Motor neuron (in vitro differentiated cells): ENCODE results near the gene STYK1. TPM values are rescaled to one million over a fixed set of nuclear protein-coding genes. Genes with fewer than 3 reads are reported as not detected.

ENCODE experiments used
- ATAC-seq, 8 experiments: fragments of 200-7000 bp; cut with Tn5 transposase; replicated peaks in 6 of 8; 2 replicates each; pipeline ENCODE4 v1.8.0; 2021; ENCODE audit warnings: mild to moderate bottlenecking in 8 of 8, moderate library complexity in 8 of 8
- H3K27ac ChIP-seq, 2 donors: fragments of 250-450 bp; sonication (Bioruptor Pico); 2 replicates each; pipeline ENCODE4 v1.9.0; 2021; ENCODE audit warnings: antibody characterized with exemption in 2 of 2, mild to moderate bottlenecking in 2 of 2, moderate library complexity in 1 of 2
- H3K4me1 ChIP-seq, 2 donors: fragments of 250-450 bp; sonication (Bioruptor Pico); replicated peaks in 1 of 2; 2 replicates each; pipeline ENCODE4 v1.6.1; 2021; ENCODE audit warnings: antibody characterized with exemption in 2 of 2, mild to moderate bottlenecking in 2 of 2, moderate library complexity in 1 of 2
- H3K4me3 ChIP-seq, 5 donors: fragments of 250-450 bp; sonication (Bioruptor Pico); 2 replicates each; pipeline ENCODE4 v1.9.0; 2021; ENCODE audit warnings: antibody characterized with exemption in 5 of 5, mild to moderate bottlenecking in 5 of 5, moderate library complexity in 4 of 5
- WGBS, 10 experiments: fragments of 450-650 bp; shearing (Covaris generic); methylation state at CpG; one replicate each; pipeline ENCODE4 v1.0.0; 2022; 5-methylcytosine and 5-hydroxymethylcytosine counted together
- in situ Hi-C, 9 experiments: fragments of 400-800 bp; cut with MboI; loops; one replicate each; pipeline ENCODE4 v1.15.0; 2021; ENCODE audit warnings: low sequenced_read_pairs in 9 of 9, low pct_unique_long_range_greater_than_20kb in 2 of 9; ENCODE audit not compliant: unreplicated experiment in 9 of 9
- total RNA-seq, 8 experiments: library from RNA; unstranded; fragments of 300-600 nt; gene quantifications; 2 replicates each; pipeline versions ENCODE4 v1.2.3 to v1.2.4, GENCODE V29; 2022

The STYK1 gene
- total RNA-seq, 8 experiments from 2014 or later, result 0.14 to 2.3 (median 0.18) TPM; not detected in 2

DNA sequence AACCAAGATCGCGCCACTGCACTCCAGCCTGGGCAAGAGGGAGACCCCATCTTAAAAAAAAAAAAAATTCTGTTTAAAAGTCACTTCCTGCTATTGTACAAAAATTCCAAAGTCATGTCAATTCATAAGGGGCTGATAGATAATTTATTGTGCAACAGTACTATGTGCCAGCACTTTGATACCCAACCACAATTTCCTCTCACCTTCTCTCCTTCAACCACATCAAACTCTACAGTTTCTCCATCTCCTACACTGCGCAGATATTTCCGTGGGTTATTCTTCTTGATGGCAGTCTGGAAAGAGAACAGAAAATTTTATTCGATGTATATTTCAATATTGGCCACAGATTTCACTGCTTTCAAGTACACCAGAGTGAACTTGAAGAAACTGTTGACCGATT lies 41.6 kb upstream of the STYK1 start:
- H3K27ac ChIP-seq, result no peak overlapping the region
- H3K4me1 ChIP-seq, result peaks cover 6 to 13% of the 10 kb centered on the region in 2 donors
- in situ Hi-C loops, result no loop called here
- 70 to 100% (median 97%) methylated on average over 2 to 6 of the region's 6 CpGs; no CpG with 5 or more reads in 1 of the 10 experiments for WGBS, 10 experiments
- no peak overlapping the region for H3K4me3 ChIP-seq
- no peak for ATAC-seq

DNA sequence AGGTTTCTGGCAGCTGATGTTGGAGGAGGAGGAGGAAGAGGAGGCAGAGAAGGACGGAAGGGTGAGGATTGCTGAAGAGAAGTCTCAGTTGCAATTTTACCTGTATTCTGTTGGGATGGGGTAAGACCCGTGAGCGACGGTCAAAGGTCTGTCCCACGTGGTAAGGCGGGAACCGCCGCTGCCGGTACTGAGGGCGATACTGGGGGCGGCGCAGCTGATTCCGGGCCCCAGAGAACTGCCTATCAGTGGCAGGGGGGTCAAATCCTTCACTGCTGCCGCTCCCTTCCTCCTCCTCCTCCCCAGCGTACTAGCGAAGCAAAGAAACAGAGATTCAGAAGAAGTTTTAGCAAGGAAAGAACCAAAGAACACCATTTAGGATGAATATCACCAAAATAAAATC lies 36.0 kb upstream of the STYK1 start:
- no peak overlapping the region for H3K27ac ChIP-seq
- H3K4me3 ChIP-seq, result no peak overlapping the region
- WGBS, 10 experiments, result 65 to 100% (median 98%) methylated on average over 1 to 9 of the region's 16 CpGs; no CpG with 5 or more reads in 2 of the 10 experiments
- in situ Hi-C loops, result no loop called here
- no peaks in the 10 kb centered on the region for H3K4me1 ChIP-seq
- no peak for ATAC-seq

DNA sequence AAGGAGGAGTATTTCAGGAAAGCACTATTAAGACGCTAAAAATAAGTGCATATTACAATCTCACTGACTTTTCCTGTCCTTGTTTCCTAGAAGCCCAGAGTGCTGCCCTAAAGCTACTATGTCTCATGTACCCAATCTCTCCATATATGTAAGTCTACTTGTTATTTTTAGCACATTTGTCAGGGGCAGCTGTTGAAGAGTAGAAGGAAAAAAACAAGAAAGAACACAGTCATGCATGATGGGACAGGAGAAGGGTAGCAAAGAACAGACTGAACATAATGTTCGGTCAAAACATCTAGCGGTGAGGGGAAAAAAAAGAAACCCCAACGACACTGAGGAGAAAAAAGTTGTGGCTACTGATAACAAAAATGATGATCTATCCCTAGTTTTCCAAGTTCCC lies 35.0 kb upstream of the STYK1 start:
- ATAC-seq, result no peak
- no peaks in the 10 kb centered on the region for H3K4me1 ChIP-seq
- no peak overlapping the region for H3K4me3 ChIP-seq
- H3K27ac ChIP-seq, result no peak overlapping the region
- WGBS, 10 experiments, result 50 to 100% (median 98%) methylated on average over 1 to 4 of the region's 4 CpGs; no CpG with 5 or more reads in 1 of the 10 experiments
- in situ Hi-C loops, result no loop called here

DNA sequence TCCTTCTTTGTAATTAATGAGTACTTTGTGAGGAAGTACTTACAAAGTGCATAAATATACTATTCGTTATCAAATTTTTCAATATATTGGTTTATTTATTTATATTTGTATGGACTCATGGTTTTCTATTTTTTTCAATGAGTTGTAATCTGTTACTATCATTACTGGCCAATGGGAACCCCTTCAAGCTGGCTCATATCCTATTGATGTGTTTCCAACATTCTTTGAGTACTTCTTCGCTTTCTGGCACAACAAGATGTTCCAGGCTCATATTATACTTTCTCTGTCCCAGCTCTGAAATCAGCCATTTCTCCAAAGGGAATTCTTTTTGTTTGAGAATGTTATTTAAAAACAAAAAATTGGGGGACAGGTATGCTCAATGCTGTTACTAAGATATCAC lies 31.8 kb upstream of the STYK1 start:
- in situ Hi-C loops, result no loop called here
- 60 to 100% (median 82%) methylated on average over 1 to 2 of the region's 2 CpGs for WGBS, 10 experiments
- no peak for ATAC-seq

DNA sequence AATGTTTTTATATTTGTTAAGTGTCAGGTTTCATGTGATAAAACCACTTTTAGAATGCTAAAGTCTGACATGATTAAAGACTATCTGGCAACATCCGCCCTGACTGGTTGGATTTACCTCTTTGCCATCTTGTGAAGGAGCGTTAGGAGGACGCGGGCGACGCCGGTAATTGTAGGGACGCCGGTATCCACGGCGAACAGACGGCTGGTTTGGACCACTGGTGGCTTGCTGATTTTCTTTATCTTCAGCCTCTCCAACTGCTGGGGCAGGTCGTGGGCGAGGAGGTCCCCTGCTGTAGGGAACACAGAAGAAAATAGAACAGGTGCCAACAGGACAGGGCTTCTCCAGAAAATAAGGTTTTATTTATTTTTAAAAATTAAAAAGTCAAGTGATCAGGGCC lies 28.0 kb upstream of the STYK1 start:
- no peak overlapping the region for H3K4me3 ChIP-seq
- no peak overlapping the region for H3K27ac ChIP-seq
- H3K4me1 ChIP-seq, result no peaks in the 10 kb centered on the region
- WGBS, 10 experiments, result 92 to 100% (median 95%) methylated on average over 4 to 12 of the region's 14 CpGs; no CpG with 5 or more reads in 5 of the 10 experiments
- ATAC-seq, result peak in 1 of 8 experiments; percentile 2
- in situ Hi-C loops, result no loop called here

More for the DNA sequence above, 31.8 kb upstream of the STYK1 start:
- no peak overlapping the region for H3K27ac ChIP-seq
- no peak overlapping the region for H3K4me3 ChIP-seq
- H3K4me1 ChIP-seq, result no peaks in the 10 kb centered on the region

DNA sequence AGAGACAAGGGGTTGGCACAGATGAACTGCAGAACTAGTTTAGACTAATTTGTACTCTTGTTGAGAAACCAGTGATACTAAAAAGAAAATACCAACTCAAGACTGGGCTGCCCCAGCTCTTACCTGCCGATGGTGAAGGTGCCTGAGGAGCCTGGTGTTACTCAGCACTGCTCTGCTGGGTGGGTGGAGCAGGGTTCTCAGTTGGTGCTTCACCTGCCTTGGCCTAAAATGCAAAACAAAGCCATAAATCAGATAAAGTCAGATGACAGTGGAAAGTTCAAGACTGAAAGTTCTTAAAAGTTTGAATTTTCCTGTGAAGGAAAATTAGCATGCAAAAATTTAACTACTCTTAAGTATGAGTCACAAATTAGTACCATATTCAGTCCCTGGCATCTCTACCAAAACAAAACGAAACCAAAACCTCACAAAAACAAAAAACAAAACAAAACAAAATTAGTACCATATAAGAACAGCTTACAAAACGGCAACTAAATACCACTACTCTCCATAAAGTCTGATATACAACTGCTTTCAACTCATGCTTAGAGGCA lies 27.4 kb upstream of the STYK1 start:
- 13 to 100% (median 90%) methylated on average over 1 to 3 of the region's 3 CpGs for WGBS, 10 experiments
- peak in 3 of 8 experiments; percentile 5 to 44 (median 10) for ATAC-seq
- in situ Hi-C loops, result no loop called here
- Histone ChIP-seq H3K4me3 (no peak overlapping the region), H3K4me1 (no peaks in the 10 kb centered on the region), H3K27ac (no peak overlapping the region)

DNA sequence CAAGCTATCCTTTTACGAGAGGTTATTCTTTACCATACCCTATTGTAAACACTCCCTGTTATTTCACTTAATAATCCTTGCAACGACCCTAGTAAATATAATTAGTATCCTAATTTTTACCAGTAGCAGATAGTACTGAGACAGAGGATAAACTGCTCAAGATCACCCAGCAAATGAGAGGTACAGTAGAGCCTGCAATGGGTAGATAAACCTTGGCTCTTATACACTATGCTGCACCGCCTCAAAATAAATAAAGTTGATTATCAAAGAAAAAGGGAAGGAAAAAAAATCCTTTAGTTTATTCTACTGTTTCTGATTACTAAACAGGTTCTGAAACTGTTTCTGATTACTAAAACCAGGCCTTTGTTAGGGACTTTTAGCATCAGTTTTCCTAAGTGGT lies 26.7 kb upstream of the STYK1 start:
- Histone ChIP-seq H3K27ac (no peak overlapping the region), H3K4me3 (no peak overlapping the region), H3K4me1 (no peaks in the 10 kb centered on the region)
- ATAC-seq, result no peak
- in situ Hi-C loops, result no loop called here
- WGBS, 10 experiments, result 67 to 100% (median 93%) methylated on average over 1 to 3 of the region's 3 CpGs

DNA sequence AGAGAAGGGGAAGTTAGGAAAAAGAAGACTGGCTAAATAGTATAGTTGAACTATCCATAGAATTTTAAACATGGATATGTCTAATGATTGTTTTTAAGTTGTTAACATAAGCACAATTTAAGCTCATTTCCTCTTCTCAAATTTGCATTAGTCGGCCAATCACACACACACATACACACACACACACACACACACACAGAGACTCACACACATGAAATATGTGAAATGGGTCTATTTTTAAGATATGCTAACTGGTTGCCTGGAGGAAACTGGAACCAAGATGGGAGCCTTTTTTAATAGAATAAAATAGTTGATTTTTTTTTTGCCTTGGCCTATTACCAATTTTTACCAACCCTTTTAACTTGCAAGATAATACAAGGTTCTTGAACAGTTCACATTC lies 24.0 kb upstream of the STYK1 start:
- in situ Hi-C loops, result no loop called here
- WGBS, 10 experiments, result 86 to 100% (median 100%) methylated on average over 1 of the region's 1 CpG; no CpG with 5 or more reads in 5 of the 10 experiments

DNA sequence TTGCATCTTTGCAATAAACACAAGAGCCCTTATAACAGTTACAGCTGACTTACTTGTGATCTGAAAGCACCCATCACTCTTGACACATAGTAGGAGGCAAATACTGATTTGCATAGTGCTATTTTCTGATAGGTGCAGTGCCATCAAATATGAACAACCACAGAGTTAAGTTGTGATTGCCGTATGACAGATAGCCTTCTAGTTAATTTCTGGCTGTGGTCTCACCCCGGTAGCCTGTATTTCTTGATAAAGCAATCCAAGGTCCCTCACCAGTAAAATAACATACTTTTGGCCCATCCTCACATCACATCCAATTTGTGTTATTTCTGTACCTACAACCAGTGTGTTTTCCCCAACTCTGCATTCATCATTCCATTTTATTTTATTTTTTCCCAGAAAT lies 23.3 kb upstream of the STYK1 start:
- 93 to 100% (median 100%) methylated on average over 1 to 2 of the region's 2 CpGs; no CpG with 5 or more reads in 1 of the 10 experiments for WGBS, 10 experiments
- Histone ChIP-seq H3K27ac (no peak overlapping the region), H3K4me3 (no peak overlapping the region), H3K4me1 (no peaks in the 10 kb centered on the region)
- ATAC-seq, result no peak
- in situ Hi-C loops, result no loop called here

More for the DNA sequence above, 24.0 kb upstream of the STYK1 start:
- Histone ChIP-seq H3K4me1 (no peaks in the 10 kb centered on the region), H3K27ac (no peak overlapping the region), H3K4me3 (no peak overlapping the region)
- no peak for ATAC-seq

DNA sequence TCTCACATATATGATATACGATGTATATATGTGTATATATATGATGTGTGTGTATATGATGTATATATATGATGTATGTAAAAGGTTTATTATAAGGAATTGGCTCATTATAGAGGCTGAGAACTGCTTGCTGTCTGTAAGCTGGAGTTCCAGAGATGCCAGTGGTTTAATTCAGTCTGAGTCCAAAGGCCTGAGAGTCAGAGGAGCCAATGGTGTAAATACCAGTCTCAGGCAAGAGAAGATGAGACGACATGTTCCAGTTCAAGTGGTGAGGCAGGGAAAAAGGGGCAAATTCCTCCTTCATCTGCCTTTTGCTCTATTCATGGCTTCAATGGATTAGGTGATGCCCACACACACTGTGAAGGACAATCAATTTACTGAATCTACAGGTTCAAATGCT lies 17.1 kb upstream of the STYK1 start:
- no peak for ATAC-seq
- Histone ChIP-seq H3K4me3 (no peak overlapping the region), H3K27ac (no peak overlapping the region), H3K4me1 (no peaks in the 10 kb centered on the region)
- WGBS, 10 experiments, result 86 to 100% methylated on average over 1 to 2 of the region's 2 CpGs; no CpG with 5 or more reads in 8 of the 10 experiments
- in situ Hi-C loops, result no loop called here

DNA sequence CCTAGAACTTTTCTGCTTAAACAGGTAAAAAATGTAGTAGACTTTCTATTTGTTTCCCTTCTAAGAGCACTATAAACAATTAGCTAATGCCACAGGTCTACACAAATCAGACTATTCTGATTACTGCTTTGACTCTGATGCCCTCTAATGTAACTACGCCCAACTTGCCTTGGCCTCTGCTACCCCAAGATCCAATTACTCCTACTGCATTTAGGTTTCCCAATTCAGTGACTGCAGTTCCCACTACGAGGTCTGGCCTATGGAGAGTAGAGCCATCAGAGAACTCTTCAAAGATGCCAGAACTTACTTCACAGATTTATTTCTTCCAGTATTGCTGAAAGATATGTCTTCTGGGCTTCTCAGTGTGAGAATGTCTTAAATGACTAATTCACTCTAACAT lies 15.3 kb upstream of the STYK1 start:
- H3K4me3 ChIP-seq, result no peak overlapping the region
- in situ Hi-C loops, result no loop called here
- H3K4me1 ChIP-seq, result no peaks in the 10 kb centered on the region
- ATAC-seq, result no peak
- WGBS, 10 experiments, result 83 to 100% (median 88%) methylated on average over 1 to 2 of the region's 2 CpGs; no CpG with 5 or more reads in 3 of the 10 experiments
- no peak overlapping the region for H3K27ac ChIP-seq

DNA sequence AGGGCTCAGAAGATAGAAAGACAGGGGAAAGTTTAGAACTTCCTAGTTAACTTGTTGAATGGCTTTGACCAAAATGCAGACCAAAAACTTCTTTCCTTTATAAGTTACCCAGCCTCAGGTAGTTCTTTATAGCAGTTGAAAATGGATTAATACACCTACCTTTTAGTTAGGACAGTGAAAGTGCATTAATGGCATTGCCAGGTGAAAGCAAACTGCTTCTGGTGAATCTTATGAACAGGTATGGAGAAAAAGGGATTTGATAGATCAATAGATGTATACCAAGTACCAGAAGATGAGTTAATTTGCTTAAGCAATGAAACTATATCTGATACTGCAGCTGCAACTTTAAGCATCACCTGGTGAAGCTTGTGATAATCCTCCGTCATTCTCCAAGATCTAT lies 14.2 kb upstream of the STYK1 start:
- no peak for ATAC-seq
- 88 to 100% (median 95%) methylated on average over 1 of the region's 1 CpG; no CpG with 5 or more reads in 6 of the 10 experiments for WGBS, 10 experiments
- H3K4me1 ChIP-seq, result no peaks in the 10 kb centered on the region
- H3K4me3 ChIP-seq, result no peak overlapping the region
- in situ Hi-C loops, result no loop called here
- no peak overlapping the region for H3K27ac ChIP-seq

DNA sequence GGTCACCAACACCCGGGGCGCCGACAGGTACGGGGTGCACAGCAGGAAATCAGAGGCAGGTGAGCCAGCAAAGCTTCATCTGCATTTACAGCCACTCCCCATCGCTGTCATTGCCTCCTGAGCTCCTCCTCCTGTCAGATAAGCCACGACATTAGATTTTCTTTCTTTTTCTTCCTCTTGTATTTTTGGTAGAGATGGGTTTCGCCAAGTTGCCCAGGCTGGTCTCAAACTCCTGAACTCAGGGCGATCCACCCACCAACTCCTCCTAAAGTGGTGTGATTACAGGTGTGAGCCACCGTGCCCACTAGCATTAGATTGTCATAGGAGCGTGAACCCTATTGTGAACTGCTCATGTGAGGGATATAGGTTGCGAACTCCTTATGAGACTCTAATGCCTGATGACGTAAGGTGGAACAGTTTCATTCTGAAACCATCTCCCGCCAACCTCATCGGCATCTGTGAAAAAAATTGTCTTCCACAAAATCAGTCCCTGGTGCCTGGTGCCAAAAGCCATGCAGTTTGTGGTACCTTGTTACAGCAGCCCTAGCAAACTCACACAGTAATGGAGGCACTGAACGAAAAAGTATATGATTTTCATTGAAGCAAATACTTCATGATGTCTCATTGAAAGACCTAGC lies 1.5 kb downstream of the STYK1 start:
- no peak for ATAC-seq
- in situ Hi-C loops, result loop anchor here in 1 of 9 experiments (25.0 kb wide), 1 partner anchor 435 kb away; no protein-coding TSS in a partner anchor
- Histone ChIP-seq H3K4me3 (no peak overlapping the region), H3K27ac (no peak overlapping the region), H3K4me1 (no peaks in the 10 kb centered on the region)
- WGBS, 10 experiments, result 69 to 98% (median 81%) methylated on average over 4 to 12 of the region's 15 CpGs; no CpG with 5 or more reads in 2 of the 10 experiments

DNA sequence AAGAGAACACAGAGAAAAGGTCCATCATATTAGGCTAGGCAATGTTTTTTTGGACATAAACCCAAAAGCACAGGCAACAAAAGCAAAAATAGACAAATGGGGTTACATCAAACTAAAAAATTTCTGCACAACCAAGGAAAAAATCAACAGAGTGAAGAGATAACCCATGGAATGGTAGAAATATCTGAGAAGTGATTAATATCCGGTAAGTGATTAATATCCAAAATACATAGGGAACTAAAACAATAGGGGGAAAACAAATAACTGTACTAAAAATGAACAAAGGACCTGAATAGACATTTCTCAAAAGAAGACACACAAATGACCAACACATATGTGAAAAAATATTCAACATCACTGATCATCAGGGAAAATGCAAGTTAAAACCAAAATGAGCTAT lies 4.3 kb downstream of the STYK1 start:
- 13 to 100% (median 100%) methylated on average over 1 of the region's 1 CpG; no CpG with 5 or more reads in 1 of the 10 experiments for WGBS, 10 experiments
- ATAC-seq, result no peak
- no peaks in the 10 kb centered on the region for H3K4me1 ChIP-seq
- in situ Hi-C loops, result loop anchor here in 1 of 9 experiments (25.0 kb wide), 1 partner anchor 432 kb away; no protein-coding TSS in a partner anchor
- H3K4me3 ChIP-seq, result no peak overlapping the region
- H3K27ac ChIP-seq, result no peak overlapping the region
